GM12865 (cell line): ENCODE results near the gene ZC3H18.

ENCODE experiments used
- DNase-seq: peaks from one replicate; pipeline ENCODE4 v3.0.0; 2010; ENCODE audit warnings: low read depth
- H3K4me3 ChIP-seq: 2 replicates; pipeline ENCODE4 v1.5.1; 2011; ENCODE audit warnings: mild to moderate bottlenecking, low read depth, low read length, control low read depth
- TF ChIP-seq, protein P1 (sequence below): IDR thresholded peaks from 2 replicates; pipeline ENCODE4 v1.5.1; 2011; ENCODE audit warnings: low read length, control low read depth, low read depth, inconsistent platforms; ENCODE audit not compliant: insufficient read depth; ENCODE audit errors: missing control alignments

Gene ZC3H18

DNA sequence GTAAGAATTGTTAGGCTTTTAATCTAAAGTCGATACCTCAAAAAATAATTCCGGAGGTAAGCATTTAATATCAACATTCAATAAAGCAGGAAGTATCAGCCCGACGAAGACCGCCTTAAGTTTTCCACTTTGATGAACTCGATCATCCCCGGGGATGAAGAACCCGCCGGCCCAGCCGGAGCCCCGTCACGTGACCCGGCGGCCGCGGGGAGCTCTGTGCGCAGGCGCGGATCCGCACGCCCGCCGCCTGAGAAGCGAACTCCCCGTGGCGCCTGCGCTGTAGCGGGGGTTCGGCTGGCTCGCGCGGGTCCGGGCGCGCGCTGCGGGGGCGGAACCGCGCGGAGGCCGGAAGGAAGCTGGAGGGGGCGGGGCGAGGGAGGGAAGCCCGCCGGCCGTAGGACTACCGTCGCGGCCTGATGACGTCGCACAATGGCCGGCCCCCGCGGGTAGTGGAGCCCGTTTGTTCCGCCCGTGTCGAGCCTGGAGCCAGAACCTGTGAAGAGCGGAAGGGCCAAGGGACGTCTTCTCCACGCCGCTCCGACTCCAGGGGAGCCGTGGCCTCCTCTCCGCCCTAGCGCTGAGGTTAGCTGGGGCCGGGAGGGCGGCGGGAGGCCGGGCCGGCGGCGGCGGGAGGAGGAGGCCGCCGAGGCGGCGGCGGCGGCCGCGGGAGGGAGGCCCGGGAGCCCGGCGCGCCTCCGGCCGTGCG, at the start of gene ZC3H18:
ZC3H18 (plus strand) TSS at position 419 of the 706 bp plus-strand sequence. CDS start 6,721 bp downstream, outside the sequence.
- peak; percentile 98 for DNase-seq
- H3K4me3 ChIP-seq = peak within 1 kb of the TSS; percentile 92
- TF ChIP-seq, protein P1, sequence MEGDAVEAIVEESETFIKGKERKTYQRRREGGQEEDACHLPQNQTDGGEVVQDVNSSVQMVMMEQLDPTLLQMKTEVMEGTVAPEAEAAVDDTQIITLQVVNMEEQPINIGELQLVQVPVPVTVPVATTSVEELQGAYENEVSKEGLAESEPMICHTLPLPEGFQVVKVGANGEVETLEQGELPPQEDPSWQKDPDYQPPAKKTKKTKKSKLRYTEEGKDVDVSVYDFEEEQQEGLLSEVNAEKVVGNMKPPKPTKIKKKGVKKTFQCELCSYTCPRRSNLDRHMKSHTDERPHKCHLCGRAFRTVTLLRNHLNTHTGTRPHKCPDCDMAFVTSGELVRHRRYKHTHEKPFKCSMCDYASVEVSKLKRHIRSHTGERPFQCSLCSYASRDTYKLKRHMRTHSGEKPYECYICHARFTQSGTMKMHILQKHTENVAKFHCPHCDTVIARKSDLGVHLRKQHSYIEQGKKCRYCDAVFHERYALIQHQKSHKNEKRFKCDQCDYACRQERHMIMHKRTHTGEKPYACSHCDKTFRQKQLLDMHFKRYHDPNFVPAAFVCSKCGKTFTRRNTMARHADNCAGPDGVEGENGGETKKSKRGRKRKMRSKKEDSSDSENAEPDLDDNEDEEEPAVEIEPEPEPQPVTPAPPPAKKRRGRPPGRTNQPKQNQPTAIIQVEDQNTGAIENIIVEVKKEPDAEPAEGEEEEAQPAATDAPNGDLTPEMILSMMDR = no peak

DNA sequence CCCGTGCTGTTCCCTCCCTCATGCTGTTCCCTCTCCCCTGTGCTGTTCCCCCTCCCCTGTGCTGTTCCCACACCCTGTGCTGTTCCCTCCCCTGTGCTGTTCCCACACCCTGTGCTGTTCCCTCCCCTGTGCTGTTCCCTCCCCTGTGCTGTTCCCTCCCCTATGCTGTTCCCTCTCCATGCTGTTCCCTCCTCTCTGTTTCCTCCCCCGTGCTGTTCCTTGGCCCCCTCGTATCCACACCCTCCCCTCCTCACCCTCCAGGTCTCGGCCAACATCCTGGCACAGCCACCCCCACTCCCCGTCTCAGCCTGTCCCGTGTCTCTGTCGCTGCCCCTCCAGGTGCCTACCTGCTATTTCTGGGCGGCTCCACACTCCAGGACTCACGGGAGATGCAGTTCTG, 48.5 kb upstream of the ZC3H18 start:
- H3K4me3 ChIP-seq = no peak overlapping the region
- TF ChIP-seq, protein P1 = no peak
- no peak for DNase-seq

DNA sequence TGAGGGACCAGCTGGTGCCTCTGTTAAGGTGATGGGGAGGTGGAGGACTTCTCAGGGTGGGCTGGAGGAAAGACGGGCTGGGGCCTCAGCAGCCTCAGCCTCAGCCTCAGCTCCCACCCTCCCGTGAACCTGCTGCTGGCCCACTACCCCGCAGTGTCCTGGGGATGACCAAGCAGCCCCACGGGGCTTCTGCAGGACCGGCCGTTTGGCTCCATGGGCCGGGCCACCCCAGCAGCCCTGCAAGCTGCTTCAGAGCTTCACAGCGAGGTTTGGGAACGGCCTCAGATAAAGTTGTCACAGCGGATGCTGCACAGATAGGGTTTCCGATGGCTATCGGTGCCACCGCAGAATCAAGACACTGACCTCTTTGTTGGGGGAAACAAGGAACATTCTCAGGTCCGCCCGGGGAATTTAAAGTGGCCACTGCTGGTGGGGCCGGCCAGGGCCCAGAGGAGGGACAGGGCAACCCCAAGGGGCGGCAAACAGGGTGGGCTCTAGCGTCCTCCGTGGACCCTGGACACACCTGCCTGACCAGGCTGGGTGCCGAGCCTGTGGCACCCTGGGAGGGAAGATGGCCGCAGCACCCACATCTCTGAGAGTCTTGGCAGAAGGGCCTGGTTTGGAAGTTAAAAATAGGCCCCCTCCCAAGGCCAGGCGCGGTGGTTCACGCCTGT, 47.8 kb upstream of the ZC3H18 start:
- TF ChIP-seq, protein P1 = no peak
- no peak for DNase-seq

DNA sequence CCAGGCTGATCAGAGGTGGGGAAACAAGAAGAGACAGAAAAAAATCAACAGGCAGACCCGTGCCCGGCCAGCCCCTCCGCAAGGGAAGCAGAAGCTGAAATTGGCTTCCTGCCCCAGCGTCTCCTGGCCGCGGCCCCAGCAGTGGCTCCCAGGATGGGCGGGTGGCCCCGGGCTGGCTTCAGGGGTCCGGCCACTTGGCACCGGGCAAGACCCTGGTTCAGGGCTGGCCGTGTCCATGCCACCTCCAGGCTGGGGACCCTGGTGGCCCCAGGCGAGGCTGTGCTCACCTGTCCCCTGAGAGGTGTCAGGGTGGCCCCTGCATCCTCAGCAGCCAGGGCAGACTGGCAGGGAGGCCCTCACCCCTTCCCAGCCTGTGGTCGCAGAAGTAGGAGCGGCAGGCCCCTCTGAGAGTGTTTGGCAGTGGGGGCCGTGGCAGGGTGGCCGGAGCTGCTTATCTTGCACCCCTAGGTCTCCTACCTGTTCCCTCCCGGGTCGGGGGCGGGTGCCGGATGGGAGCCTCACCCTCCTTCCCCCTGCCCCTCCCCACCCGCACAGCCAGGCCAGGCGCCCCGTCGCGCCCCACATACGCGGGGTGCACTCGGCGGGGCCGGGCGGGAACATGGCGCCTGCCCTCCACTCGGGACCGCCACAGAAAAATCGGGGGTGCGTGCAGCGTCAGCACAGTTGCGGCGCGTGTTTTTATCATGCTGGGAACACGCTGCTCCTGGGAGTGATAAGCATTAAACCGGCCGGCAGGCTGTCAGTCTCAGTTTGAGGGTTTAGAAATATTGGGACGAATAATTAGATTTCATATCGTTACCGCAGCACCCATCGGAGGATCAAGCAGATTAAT, 46.7 kb upstream of the ZC3H18 start:
- TF ChIP-seq, protein P1 = no peak
- H3K4me3 ChIP-seq = no peak overlapping the region
- DNase-seq = no peak

More for the DNA sequence above, 47.8 kb upstream of the ZC3H18 start:
- H3K4me3 ChIP-seq = no peak overlapping the region

DNA sequence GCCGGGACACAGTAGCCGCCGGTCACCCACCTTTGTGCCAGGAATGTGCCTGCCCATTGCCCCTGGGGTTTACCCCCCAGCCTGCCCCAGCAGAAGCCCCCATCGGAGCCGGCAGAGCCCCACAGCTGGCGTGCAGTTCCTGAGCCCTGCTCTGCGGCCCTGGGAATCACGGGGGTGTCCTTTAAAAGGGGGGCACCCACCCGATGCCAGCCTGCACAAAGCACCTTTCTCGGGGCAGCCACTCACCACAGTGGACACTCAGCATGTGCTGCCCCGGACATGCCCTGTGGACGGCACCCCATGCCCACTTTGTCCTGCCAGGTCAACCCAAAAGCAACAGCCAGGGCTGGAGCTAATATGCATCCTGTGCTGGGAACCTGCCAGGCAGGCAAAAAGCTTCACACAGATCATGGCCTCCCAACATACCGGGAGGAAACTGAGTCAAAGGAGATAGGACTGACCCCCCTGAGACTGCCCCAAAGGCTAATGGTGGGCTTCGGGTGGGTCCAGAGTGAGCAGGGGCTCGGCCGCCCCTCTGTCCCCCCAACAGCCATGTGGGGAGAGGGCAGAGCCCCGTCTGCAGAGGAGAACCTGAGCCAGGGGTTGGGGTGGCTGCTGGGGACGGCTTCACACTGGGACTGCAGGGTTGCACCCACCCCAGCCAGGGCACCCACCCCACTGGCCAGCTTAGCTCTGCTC, 45.8 kb upstream of the ZC3H18 start:
- no peak for DNase-seq
- no peak overlapping the region for H3K4me3 ChIP-seq
- TF ChIP-seq, protein P1 = no peak

DNA sequence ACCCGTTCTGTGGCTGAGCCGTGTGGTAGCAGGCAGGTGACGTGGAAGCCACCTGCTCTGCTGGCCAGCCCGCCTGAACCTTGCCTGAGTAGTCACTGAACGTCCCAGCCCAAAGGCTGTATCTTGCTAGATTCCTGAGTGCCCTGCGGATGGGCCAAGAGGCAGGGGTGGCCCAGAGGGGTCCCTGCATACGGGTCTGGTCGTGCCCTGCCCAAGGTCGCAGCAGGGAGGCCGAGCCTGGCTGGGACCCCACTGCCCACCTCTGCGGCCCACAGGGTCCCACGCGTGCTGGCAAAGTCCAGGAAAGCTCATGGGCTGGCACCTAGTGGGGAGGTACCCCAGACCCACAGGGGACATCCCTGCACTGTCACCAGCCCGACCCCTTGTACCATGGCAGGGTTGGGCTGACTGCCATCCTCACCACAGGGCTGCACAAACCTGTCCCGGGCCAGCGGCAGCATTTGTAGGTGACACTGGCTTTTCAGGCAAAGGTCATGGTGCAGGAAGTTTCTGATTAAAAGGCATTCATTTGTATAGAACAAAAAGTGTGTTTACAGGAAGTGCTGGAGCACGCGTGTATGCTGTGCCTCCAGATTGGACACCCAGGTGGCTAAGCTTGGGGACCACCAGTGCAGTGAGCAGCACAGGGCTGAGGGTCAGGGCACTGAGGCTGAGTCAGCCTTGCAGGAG, 45.1 kb upstream of the ZC3H18 start:
- no peak overlapping the region for H3K4me3 ChIP-seq
- TF ChIP-seq, protein P1 = no peak
- DNase-seq = no peak
